Measurements from ENCODE around the gene KISS1R. TPM values are rescaled to one million over a fixed set of nuclear protein-coding genes. Genes with fewer than 3 reads are reported as not detected.

The KISS1R gene
- total RNA-seq, 2 experiments from 2014 or later, result 1.5 to 1.6 TPM

- H3K4me3 Mint-ChIP-seq, result peak overlapping the region; percentile 91
- Histone ChIP-seq H3K36me3 (ENCODE audit: insufficient read depth, low read length) (peaks cover 2% of the 10 kb centered on the region), H3K4me3 (ENCODE audit: low read length) (peak overlapping the region; percentile 82), H3K27me3 (ENCODE audit: control insufficient read depth in 1 of 2, insufficient read depth in 2 of 2, low read length in 2 of 2) (peaks cover 4 to 9% of the 10 kb centered on the region in 2 experiments), H3K4me1 (ENCODE audit: insufficient read depth, low read length) (peaks cover 70% of the 10 kb centered on the region), H3K9me3 (ENCODE audit: control insufficient read depth in 1 of 2, insufficient read depth in 1 of 2, low read length in 2 of 2) (peaks cover 0 to 5% of the 10 kb centered on the region in 2 experiments), H3K27ac (ENCODE audit: low read depth in 1 of 2, low read length in 2 of 2) (peak overlapping the region; percentile 92 to 98)
- TF ChIP-seq, protein P1, sequence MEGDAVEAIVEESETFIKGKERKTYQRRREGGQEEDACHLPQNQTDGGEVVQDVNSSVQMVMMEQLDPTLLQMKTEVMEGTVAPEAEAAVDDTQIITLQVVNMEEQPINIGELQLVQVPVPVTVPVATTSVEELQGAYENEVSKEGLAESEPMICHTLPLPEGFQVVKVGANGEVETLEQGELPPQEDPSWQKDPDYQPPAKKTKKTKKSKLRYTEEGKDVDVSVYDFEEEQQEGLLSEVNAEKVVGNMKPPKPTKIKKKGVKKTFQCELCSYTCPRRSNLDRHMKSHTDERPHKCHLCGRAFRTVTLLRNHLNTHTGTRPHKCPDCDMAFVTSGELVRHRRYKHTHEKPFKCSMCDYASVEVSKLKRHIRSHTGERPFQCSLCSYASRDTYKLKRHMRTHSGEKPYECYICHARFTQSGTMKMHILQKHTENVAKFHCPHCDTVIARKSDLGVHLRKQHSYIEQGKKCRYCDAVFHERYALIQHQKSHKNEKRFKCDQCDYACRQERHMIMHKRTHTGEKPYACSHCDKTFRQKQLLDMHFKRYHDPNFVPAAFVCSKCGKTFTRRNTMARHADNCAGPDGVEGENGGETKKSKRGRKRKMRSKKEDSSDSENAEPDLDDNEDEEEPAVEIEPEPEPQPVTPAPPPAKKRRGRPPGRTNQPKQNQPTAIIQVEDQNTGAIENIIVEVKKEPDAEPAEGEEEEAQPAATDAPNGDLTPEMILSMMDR (IDR thresholded peaks at IDR 0.05), result no peak
- no peaks in the 10 kb centered on the region for H3K27me3 Mint-ChIP-seq
- intact Hi-C loops (cut with DNase I, micrococcal nuclease), result loop anchor here in 1 of 2 experiments (1.0 kb wide), 1 partner anchor 19 kb away; the partner anchor contains the start of genes MED16 and RNU6-9
- POLR2A ChIA-PET, result interaction anchor here (4.3 kb wide), 1 partner anchor 19 kb away, joined by 20 read pairs; the partner anchor contains the start of genes MED16 and RNU6-9
- CTCF ChIA-PET, result no interaction called here
- no peaks in the 10 kb centered on the region for H3K9me3 Mint-ChIP-seq
- H3K27ac Mint-ChIP-seq, result peak overlapping the region; percentile 94
- peaks cover 32% of the 10 kb centered on the region for H3K4me1 Mint-ChIP-seq (ENCODE audit: low read depth)
- peak in 10 of 14 experiments; percentile 38 to 68 (median 53) for DNase-seq
- no peak for ATAC-seq (ENCODE audit: poor library complexity)
- H3K36me3 Mint-ChIP-seq (ENCODE audit: low read depth), result peaks cover 36% of the 10 kb centered on the region
Measured at GRCh38 chr19:912181-913079, 4.7 kb upstream of the KISS1R start.

- Histone ChIP-seq H3K4me3 (ENCODE audit: low read length) (peak within 1 kb of the TSS; percentile 95), H3K36me3 (ENCODE audit: insufficient read depth, low read length) (peaks cover 2% of the 10 kb centered on the region), H3K9me3 (ENCODE audit: control insufficient read depth in 1 of 2, insufficient read depth in 1 of 2, low read length in 2 of 2) (peaks cover 0 to 5% of the 10 kb centered on the region in 2 experiments), H3K27me3 (ENCODE audit: control insufficient read depth in 1 of 2, insufficient read depth in 2 of 2, low read length in 2 of 2) (peaks cover 8 to 14% of the 10 kb centered on the region in 2 experiments), H3K27ac (ENCODE audit: low read depth in 1 of 2, low read length in 2 of 2) (peak within 1 kb of the TSS; percentile 98), H3K4me1 (ENCODE audit: insufficient read depth, low read length) (peaks cover 70% of the 10 kb centered on the region)
- intact Hi-C loops (cut with DNase I, micrococcal nuclease), result loop anchor here in 1 of 2 experiments (1.0 kb wide), 1 partner anchor 20 kb away; the partner anchor contains the start of genes MED16 and RNU6-9
- ATAC-seq (ENCODE audit: poor library complexity) (peak; percentile 37), DNase-seq (peak; percentile 73 to 93 (median 84))
- TF ChIP-seq, protein P1 (IDR thresholded peaks at IDR 0.05), result no peak
- POLR2A ChIA-PET, result interaction anchor here (1.4 to 4.3 kb wide), 2 partner anchors 20 to 356 kb away, joined by 4 to 20 read pairs; partner anchors contain the start of genes CIRBP, MED16 and RNU6-9
- peaks cover 28% of the 10 kb centered on the region for H3K4me1 Mint-ChIP-seq (ENCODE audit: low read depth)
- CTCF ChIA-PET, result no interaction called here
- H3K27ac Mint-ChIP-seq, result peak within 1 kb of the TSS; percentile 94
- H3K4me3 Mint-ChIP-seq, result peak within 1 kb of the TSS; percentile 91
- H3K36me3 Mint-ChIP-seq (ENCODE audit: low read depth), result peaks cover 35% of the 10 kb centered on the region
- peaks cover 3% of the 10 kb centered on the region for H3K27me3 Mint-ChIP-seq
- no peaks in the 10 kb centered on the region for H3K9me3 Mint-ChIP-seq
Measured at GRCh38 chr19:913080-913748, 3.9 kb upstream of the KISS1R start, which contains the start of gene R3HDM4. R3HDM4 (minus strand) TSS chr19:913219; CDS start chr19:913157, 62 bp downstream.
